Mammary epithelial cell (primary cell): Measurements from ENCODE around the gene ATMIN.

Source experiments
- CTCF ChIP-seq, 2 donors: IDR thresholded peaks in 1 of 2; conservative IDR thresholded peaks in 1 of 2; 2 replicates each; pipeline ENCODE4 v1.5.1; 2011 to 2012; ENCODE audit warnings: inconsistent platforms in 2 of 2, low read length in 2 of 2, mild to moderate bottlenecking in 2 of 2, control low read depth in 1 of 2, low read depth in 1 of 2; ENCODE audit not compliant: insufficient read depth in 1 of 2; ENCODE audit errors: extremely low read depth in 1 of 2
- EZH2 ChIP-seq: IDR thresholded peaks from 2 replicates; pipeline ENCODE4 v1.6.1; 2012; ENCODE audit warnings: low read length, inconsistent platforms, borderline replicate concordance

- TF ChIP-seq CTCF (conservative IDR thresholded peaks at IDR 0.05 in 1 of 2, IDR thresholded peaks at IDR 0.05 in 1 of 2; ENCODE audit: extremely low read depth in 1 of 2, insufficient read depth in 1 of 2, low read depth in 1 of 2, low read length in 2 of 2) (no peak), EZH2 (no peak)
These were observed 45.4 kb downstream of the ATMIN start for GRCh38 chr16:81081014-81081413.
